Stomach smooth muscle (tissue), 2 donors: ENCODE measurements around the gene SPRING1.
A peak's percentile ranks its signal among the peaks of the same experiment; 100 is the strongest.

Source experiments
- H3K27ac ChIP-seq: one replicate; pipeline ENCODE4 v1.7.0; 2013; ENCODE audit warnings: mild to moderate bottlenecking, low read length, inconsistent platforms
- H3K27me3 ChIP-seq, 2 donors: one replicate each; pipeline ENCODE4 v1.7.0; 2013; ENCODE audit warnings: low read length in 2 of 2; ENCODE audit not compliant: insufficient read depth in 2 of 2, control insufficient read depth in 1 of 2
- H3K36me3 ChIP-seq, 2 donors: one replicate each; pipeline ENCODE4 v1.7.0; 2013; ENCODE audit warnings: low read length in 2 of 2; ENCODE audit not compliant: control insufficient read depth in 2 of 2, insufficient read depth in 2 of 2
- H3K4me1 ChIP-seq: one replicate; pipeline ENCODE4 v1.7.0; 2013; ENCODE audit warnings: low read length; ENCODE audit not compliant: control insufficient read depth, insufficient read depth
- H3K4me3 ChIP-seq, 2 donors: one replicate each; pipeline ENCODE4 v1.7.0; 2013; ENCODE audit warnings: low read length in 2 of 2
- H3K9ac ChIP-seq, 2 donors: one replicate each; pipeline ENCODE4 v1.7.0; 2013; ENCODE audit warnings: low read length in 2 of 2, mild to moderate bottlenecking in 1 of 2
- H3K9me3 ChIP-seq, 2 donors: one replicate each; pipeline ENCODE4 v1.7.0; 2013; ENCODE audit warnings: low read length in 2 of 2; ENCODE audit not compliant: control insufficient read depth in 2 of 2
- donor health status: healthy.
- donor health status: Pancreatic carcinoma.

SPRING1 gene

DNA sequence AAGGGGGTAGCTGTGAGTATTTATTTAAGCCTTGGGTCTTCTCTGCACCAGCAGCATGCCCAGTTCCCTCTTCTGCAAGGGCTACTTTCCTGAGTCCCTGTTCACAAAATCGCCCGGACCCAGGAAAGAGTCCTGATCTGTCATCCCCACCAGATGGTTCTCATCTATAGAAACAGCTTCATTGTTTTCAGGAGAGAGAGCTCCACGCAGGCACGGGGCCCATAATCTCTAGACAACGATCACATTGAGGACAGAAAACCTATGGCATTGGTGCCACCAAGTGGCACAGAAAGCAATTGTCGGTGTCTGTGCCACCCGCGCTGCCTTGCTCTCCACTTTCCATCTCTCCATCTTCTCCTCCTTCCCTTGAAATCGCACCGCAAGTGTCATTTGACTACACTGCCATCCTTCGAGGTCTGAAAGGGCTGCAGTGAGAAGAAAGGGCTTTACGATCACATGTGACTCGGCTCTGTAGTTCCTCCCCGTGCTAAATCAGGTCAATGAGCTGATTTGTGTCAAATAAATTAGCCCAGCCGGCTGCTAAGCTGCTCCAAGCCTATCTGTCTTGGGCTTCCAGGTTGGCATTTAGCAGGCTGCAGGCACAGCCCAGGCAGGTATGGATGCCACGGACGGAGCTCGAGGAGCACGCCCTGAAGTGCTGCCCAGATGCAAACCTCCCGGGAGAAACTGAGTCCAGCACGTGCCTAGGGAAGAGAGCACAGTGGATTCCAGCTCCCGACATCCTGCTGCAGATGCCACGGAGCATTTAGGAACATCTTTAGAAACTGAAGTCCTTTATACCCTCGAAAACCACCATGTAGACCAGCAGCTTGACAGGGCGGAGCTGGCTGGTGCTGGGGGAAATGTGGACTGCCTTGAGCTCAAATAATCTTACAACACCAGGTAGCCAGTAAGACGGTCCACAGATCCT lies 28.8 kb downstream of the SPRING1 start:
- H3K27ac ChIP-seq: no peak overlapping the region
- peaks cover 10% of the 10 kb centered on the region for H3K4me1 ChIP-seq
- H3K4me3 ChIP-seq: peak overlapping the region; percentile 6 to 47
- no peaks in the 10 kb centered on the region for H3K27me3 ChIP-seq
- H3K36me3 ChIP-seq: peaks cover 0 to 3% of the 10 kb centered on the region in 2 donors
- no peaks in the 10 kb centered on the region for H3K9me3 ChIP-seq
- no peak overlapping the region for H3K9ac ChIP-seq

GRCh38 chr12:116707751-116708150 lies 30.1 kb downstream of the SPRING1 start:
- Histone ChIP-seq H3K4me1 (peaks cover 10% of the 10 kb centered on the region), H3K9me3 (no peaks in the 10 kb centered on the region), H3K9ac (no peak overlapping the region), H3K27ac (no peak overlapping the region), H3K36me3 (peaks cover 0 to 3% of the 10 kb centered on the region in 2 donors), H3K4me3 (no peak overlapping the region), H3K27me3 (no peaks in the 10 kb centered on the region)

- no peaks in the 10 kb centered on the region for H3K36me3 ChIP-seq
- H3K9me3 ChIP-seq: no peaks in the 10 kb centered on the region
- H3K9ac ChIP-seq: no peak overlapping the region
- H3K27ac ChIP-seq: no peak overlapping the region
- no peaks in the 10 kb centered on the region for H3K27me3 ChIP-seq
- H3K4me1 ChIP-seq: no peaks in the 10 kb centered on the region
- no peak overlapping the region for H3K4me3 ChIP-seq
These were observed 34.6 kb downstream of the SPRING1 start for GRCh38 chr12:116703214-116703795.

DNA sequence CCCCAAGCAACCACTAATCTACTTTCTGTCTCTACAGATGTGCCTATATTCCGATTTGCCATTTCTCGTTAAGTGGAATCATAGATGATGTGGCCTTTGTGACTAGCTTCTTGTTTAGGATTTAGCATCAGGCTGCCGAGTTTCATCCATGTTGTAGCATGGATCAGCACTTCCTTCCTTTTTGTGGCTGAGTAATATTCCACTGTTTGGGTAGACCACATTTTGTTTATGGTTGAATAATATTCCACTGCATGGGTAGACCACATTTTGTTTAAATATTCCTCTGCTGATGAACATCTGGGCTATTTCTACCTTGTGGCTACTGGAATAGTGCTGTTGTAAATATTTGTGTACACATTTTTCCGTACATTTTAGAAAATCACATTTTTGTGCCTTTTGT lies 36.4 kb downstream of the SPRING1 start:
- Histone ChIP-seq H3K4me3 (no peak overlapping the region), H3K36me3 (no peaks in the 10 kb centered on the region), H3K27me3 (no peaks in the 10 kb centered on the region), H3K4me1 (no peaks in the 10 kb centered on the region), H3K9ac (no peak overlapping the region), H3K27ac (no peak overlapping the region), H3K9me3 (no peaks in the 10 kb centered on the region)

DNA sequence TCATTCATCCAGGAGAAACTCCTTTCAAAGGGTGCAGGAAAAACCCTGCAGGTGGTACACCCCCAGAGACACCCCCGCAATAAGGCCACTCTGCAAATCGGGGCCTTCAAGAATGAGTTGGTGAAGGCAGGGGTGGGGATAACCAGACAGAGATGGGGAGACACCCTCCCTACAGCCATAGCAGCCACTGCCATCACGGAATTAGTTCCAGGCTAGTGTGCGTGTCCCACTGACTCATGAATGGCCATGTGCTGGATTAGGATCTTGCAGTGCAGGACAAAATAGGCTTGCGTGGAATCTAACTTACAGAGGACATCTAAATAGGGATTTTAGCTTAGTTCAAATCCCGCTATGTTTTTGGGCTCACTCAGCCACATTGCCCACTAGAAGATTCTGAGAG lies 37.8 kb downstream of the SPRING1 start:
- no peak overlapping the region for H3K9ac ChIP-seq
- no peaks in the 10 kb centered on the region for H3K4me1 ChIP-seq
- H3K9me3 ChIP-seq: no peaks in the 10 kb centered on the region
- H3K27ac ChIP-seq: no peak overlapping the region
- peaks cover 0 to 3% of the 10 kb centered on the region in 2 donors for H3K27me3 ChIP-seq
- H3K36me3 ChIP-seq: no peaks in the 10 kb centered on the region
- no peak overlapping the region for H3K4me3 ChIP-seq

GRCh38 chr12:116698554-116699075 lies 39.3 kb downstream of the SPRING1 start:
- peaks cover 3% of the 10 kb centered on the region for H3K4me1 ChIP-seq
- no peak overlapping the region for H3K9ac ChIP-seq
- H3K36me3 ChIP-seq: no peaks in the 10 kb centered on the region
- H3K27me3 ChIP-seq: peaks cover 5 to 17% of the 10 kb centered on the region in 2 donors
- no peaks in the 10 kb centered on the region for H3K9me3 ChIP-seq
- no peak overlapping the region for H3K27ac ChIP-seq
- H3K4me3 ChIP-seq: no peak overlapping the region

GRCh38 chr12:116698116-116698515 lies 39.8 kb downstream of the SPRING1 start:
- H3K27me3 ChIP-seq: peaks cover 10 to 21% of the 10 kb centered on the region in 2 donors
- H3K4me1 ChIP-seq: peaks cover 8% of the 10 kb centered on the region
- H3K27ac ChIP-seq: no peak overlapping the region
- H3K36me3 ChIP-seq: no peaks in the 10 kb centered on the region
- H3K4me3 ChIP-seq: no peak overlapping the region
- no peak overlapping the region for H3K9ac ChIP-seq
- no peaks in the 10 kb centered on the region for H3K9me3 ChIP-seq

DNA sequence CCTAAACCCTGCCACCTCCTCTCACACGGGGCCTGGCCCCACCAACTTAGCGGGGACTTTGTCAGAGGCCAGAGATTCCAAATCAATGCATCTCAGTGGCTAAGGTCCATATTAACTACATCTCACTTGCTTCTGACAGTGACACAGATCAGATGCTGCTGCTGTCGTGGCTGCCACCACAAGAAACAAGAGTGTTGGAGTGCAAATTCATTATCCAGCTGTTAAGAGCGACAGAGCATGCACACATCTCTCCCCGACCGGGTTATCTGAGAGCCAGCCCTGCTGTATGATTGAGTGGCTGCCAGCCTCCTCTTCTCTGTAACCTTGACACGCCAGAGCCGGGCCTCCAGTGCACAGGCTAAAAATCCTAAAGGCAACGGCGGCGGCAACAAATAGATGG lies 40.2 kb downstream of the SPRING1 start:
- H3K4me3 ChIP-seq: no peak overlapping the region
- H3K9ac ChIP-seq: no peak overlapping the region
- H3K9me3 ChIP-seq: no peaks in the 10 kb centered on the region
- peaks cover 11% of the 10 kb centered on the region for H3K4me1 ChIP-seq
- no peaks in the 10 kb centered on the region for H3K36me3 ChIP-seq
- H3K27ac ChIP-seq: no peak overlapping the region
- peaks cover 10 to 21% of the 10 kb centered on the region in 2 donors for H3K27me3 ChIP-seq

- Histone ChIP-seq H3K9me3 (no peaks in the 10 kb centered on the region), H3K36me3 (no peaks in the 10 kb centered on the region), H3K27ac (no peak overlapping the region), H3K4me3 (no peak overlapping the region), H3K9ac (no peak overlapping the region), H3K4me1 (peaks cover 11% of the 10 kb centered on the region), H3K27me3 (peaks cover 10 to 23% of the 10 kb centered on the region in 2 donors)
These were observed 40.6 kb downstream of the SPRING1 start for GRCh38 chr12:116697305-116697704.

GRCh38 chr12:116695464-116695725 lies 42.5 kb downstream of the SPRING1 start:
- H3K4me3 ChIP-seq: no peak overlapping the region
- peaks cover 10 to 27% of the 10 kb centered on the region in 2 donors for H3K27me3 ChIP-seq
- no peak overlapping the region for H3K9ac ChIP-seq

More at GRCh38 chr12:116695464-116695725, 42.5 kb downstream of the SPRING1 start:
- H3K27ac ChIP-seq: no peak overlapping the region
- H3K4me1 ChIP-seq: peaks cover 11% of the 10 kb centered on the region
- H3K36me3 ChIP-seq: no peaks in the 10 kb centered on the region
- H3K9me3 ChIP-seq: no peaks in the 10 kb centered on the region
